HG03103 (cell line): ENCODE measurements around the gene KRTAP9-6.
"Not testable (repeated sequence)": the region's sequence is repeated elsewhere in the genome, so short reads cannot be mapped to it uniquely, and the experiment has no call there.

Experiments
- ATAC-seq: cut with Tn5 transposase; IDR thresholded peaks from one replicate; pipeline ENCODE4 v1.9.1; 2021; ENCODE audit warnings: low read depth; ENCODE audit not compliant: unreplicated experiment

The KRTAP9-6 gene

DNA sequence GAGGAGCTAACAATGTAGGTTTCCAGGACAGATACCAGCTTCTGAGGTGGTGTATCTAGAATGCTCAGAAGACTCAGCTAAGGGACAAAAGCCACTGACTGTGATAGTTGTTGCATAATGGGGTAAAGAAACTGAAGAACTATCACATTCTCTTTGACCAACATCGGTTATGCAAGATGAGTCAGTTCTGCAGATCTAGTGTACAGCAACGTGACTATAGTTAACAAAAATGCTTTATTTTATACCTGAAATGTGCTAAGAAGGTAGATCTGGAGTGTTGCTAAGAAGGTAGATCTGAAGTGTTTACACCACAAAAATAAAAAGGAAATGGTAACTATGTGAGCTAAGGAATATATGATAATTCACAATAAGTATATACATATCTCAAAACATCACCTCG, 2.5 kb downstream of the KRTAP9-6 start:
- no peak for ATAC-seq

DNA sequence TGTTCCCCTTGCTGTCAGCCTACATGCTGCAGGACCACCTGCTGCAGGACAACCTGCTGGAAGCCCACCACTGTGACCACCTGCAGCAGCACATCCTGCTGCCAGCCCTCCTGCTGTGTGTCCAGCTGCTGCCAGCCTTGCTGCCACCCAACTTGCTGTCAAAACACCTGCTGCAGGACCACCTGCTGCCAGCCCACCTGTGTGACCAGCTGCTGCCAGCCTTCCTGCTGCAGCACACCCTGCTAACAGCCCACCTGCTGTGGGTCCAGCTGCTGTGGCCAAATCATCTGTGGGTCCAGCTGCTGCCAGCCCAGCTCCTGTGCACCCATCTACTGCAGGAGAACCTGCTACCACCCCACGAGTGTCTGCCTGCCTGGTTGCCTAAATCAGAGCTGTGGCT, 6.1 kb downstream of the KRTAP9-6 start:
- ATAC-seq = not testable (repeated sequence)

DNA sequence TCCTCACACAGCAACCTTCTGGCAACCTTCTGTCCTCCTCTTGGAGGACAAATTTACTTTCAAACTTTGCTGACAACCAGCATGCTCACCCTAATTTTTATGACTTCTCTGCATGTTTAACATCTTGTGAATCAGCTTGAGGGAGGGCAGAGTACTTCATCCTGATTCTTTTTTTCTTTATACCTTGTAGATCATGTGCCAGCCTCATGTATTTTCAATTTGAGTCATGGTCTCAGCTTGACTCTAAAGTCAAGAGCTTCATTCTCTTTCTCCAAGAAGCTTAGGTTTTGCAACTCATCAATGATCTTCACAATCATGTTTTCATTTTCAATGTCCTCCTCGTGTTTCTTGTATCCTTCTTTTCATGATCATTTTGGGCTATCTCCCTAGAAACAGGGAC, 6.7 kb downstream of the KRTAP9-6 start:
- ATAC-seq = no peak

DNA sequence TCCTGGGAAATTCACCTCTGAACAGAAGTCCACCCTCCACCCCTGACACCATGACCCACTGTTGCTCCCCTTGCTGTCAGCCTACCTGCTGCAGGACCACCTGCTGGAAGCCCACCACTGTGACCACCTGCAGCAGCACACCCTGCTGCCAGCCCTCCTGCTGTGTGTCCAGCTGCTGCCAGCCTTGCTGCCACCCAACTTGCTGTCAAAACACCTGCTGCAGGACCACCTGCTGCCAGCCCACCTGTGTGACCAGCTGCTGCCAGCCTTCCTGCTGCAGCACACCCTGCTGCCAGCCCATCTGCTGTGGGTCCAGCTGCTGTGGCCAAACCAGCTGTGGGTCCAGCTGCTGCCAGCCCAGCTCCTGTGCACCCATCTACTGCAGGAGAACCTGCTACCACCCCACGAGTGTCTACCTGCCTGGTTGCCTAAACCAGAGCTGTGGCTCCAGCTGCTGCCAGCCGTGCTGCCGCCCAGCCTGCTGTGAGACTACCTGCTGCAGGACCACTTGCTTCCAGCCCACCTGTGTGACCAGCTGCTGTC, 10.5 kb downstream of the KRTAP9-6 start, which contains the start of gene KRTAP9-7:
KRTAP9-7 (plus strand) TSS at position 51 of the 543 bp plus-strand sequence; CDS start at position 51, 0 bp downstream.
- not testable (repeated sequence) for ATAC-seq

DNA sequence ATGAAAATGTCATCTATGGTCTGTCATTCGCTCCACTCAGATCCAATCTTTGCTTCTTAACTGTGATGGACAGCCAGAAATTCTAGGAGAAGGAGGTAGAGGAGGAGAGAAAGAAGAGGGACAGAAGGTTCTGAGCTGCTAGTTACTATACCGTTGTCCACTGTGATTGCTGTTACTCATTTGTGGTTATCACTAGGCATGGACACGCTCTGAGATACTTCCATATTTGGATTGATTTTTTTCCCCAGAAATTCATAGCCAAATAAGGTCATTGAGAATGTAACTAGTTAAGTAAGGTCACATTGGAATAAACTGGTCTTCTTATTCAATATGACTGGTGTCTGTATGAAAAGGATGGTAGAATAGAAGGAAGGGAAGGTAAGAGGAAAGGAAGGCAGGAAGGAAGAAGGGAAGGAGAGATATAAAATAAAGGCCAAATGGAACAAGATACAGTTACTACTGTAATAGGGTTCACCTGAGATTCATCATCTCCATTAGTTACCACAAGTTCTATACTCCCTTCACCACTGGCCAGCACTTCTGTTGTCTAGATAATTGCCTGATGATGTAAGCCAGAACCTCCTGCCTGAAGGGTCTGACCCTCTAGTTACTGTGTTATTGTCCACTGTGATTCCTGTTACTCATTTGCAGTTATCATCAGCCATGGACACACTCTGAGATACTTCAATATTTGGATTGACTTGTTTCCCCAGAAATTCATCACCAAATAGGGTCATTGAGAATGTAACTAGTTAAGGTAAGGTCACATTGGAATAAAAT, 13.2 kb downstream of the KRTAP9-6 start:
- no peak for ATAC-seq

DNA sequence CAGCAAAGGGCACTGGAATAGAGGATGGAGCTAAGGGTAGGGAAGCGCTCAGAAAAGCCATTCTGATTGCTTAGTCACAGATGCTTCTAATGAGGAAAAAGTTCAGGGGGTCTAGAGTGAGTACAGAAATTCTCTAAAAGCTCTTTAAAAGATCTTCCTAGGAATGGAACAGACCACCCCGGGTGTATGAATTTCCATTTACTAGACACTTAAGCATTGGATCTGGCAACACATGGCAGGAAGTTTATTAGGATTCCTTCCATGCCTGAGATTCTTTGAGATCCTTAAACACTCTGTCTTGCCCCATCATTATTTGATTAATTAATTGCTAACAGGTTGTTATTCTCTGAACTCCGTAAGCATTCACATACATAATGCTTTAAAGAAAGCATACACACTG, 18.9 kb downstream of the KRTAP9-6 start:
- no peak for ATAC-seq

DNA sequence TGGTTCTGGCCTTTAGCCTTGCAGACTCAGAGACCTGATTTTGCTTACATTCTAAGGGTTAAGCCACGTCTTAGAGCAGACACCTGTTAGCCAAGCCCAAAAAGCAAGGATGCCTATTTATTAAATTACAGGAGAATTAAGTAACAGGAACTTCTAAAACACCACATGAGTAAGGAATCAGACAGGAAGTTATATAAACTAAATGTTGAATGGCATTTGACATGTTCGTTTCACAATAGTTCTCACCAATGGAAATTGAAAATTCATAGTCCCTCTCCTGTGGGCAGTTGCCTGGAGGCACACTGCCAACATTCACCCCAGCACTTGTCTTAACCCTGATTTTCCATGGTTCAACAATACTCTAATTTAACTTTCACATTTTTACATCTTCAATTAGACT, 19.4 kb downstream of the KRTAP9-6 start:
- ATAC-seq = no peak

DNA sequence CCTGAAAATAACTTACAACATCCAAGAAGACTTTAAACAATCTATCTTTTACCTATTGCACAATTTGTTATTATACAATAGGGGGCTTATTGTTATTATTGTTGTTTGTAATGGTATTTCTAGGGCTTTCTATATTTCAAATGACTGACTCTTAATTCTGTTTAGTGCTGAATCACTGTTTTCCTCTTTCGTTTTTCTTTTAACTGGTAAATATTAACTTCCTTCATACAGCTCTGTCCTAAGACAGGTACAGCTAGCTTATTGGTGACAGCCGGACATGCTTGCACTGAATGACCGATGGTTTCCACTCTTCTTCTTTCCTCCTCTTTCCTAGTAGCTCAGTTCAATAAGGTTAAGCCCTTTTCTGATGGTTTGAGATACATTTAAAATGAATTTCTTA, 21.9 kb downstream of the KRTAP9-6 start:
- no peak for ATAC-seq

DNA sequence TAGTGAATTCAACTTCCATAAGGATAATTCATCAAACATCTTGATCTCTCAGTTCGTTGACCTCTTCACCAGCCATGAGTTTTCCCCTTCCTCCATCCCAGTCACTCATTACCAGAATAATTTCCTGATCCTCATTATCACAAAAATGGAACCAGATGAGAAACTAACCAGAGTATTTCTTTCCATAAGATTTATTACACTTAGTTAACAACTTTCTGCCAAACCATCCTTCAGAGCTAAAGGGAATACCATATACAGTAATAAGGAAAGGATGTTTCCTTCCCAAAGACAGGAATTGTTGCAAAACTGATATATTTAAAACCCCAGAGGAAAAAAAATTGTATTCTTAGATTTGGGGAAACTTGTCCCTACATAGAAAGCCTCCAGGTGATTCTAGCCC, 28.8 kb downstream of the KRTAP9-6 start:
- ATAC-seq = no peak

DNA sequence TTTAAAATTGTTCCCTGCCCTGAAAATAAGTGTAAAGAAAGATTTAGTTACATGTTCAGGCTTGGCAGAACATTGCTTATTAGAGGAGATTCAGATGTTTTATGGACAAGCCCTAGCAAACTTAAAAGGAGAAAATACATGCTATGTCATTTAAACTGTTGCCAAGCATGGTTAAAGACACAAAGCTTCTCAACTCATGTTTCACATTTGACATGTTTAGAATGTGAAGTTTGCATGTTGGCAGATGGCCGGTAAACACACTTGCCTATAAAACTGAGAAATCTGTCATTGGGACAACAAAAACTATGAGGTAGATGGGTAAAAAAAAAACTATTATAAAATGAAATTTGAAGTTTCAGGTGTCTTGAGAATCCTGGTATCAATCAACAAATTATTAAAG, 31.7 kb downstream of the KRTAP9-6 start:
- no peak for ATAC-seq

DNA sequence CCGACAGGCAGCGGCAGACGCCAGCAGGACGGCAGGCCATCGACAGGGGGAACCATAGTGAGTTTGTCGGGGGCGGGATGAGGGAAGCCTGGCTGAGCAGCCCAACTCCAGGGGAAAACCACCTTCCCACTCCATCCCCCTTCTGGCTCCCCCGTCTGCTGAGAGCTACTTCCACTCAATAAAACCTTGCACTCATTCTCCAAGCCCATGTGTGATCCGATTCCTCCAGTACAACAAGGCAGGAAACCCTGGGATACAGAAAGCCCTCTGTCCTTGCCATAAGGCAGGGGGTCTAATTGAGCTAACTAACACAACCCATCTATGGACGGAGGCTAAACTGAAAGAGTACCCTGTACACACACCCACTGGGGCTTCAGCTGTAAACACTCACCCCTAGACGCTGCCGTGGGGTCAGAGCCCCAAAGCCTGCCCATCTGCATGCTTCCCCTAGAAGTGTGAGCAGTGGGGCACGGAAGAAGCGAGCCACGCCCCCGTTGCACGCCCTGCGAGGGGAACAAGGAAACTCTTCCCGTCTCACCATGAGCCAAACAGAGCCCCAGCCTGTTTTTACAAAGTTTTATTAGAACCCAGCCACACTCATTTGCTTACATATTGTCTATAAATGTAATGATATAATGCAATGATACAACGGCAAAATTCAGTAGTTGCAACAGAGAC, 33.4 kb downstream of the KRTAP9-6 start:
- no peak for ATAC-seq

DNA sequence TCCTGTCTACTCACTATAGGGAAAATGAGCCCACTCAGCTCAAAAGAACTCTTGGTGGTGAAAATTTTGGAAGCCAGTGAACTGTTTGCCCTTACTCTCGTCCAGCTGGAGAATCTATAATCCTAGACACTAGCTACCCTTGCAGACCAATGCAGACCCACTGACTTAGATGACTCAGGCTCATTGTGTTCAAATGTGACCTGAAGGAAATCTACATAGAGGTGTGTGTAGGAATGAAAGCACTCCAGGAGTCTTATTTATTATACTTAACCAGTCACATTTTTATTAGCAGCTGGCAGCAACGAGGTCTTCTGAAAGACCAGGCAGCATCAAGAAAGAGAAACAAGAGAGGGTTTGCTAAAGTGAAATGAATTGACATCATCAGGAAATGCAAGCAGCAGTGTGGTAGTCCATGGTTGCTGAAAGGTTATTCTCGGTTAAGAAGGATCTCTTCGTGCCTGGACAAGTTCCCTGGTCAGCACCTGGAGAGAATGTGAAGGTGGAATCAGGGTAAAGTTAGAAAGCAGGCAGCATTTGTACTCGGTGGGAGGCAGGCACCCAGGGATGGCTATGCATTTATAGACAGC, 36.1 kb downstream of the KRTAP9-6 start:
- ATAC-seq = no peak

DNA sequence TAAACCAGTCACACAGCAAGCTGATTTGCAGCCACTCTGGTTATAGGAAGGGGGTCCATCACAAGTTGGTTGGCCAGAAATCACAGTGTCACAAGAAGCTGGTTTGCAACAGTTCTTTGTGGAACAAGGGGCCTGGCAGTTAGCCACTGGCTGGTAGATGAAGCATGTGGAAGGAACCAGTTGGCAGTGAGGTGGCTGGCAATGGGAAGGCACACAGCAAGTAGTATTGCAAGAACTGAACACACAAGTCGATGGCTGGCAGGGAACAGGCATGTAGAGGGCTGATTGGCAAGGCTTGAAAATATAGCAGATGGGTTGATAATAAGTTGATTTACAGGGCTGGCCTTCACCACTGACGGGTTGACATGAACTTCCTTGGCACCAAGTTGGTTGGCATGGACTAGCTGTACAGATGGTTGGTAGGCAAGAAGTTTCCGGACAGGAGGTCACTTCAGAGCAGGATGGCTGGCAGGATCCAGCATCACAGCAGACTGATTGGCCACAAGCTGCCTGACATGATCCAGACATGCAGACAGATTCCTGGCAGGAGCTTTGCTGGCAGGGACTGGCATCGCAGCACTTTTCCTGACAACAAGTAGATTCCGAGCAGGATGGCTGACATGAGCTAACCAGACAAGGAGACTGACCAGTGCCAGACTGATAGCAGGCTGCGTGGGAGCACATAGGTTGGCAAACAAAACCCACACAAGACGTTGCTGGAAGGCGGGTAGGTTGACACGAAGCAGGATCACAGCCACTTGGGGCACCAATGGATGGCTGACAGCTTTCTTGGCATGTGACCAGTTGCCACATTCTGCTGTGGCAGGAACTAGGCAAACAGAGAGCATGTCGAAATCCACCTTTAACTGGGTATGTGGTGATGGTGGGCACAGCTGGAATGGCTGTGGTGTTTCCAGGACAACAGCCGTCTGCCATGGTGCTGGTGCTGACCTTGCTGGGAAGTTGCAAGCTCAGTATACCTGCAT, 37.0 kb downstream of the KRTAP9-6 start, which contains the start of gene KRTAP29-1:
KRTAP29-1 (minus strand) TSS at position 936 of the 986 bp plus-strand sequence; CDS start at position 936, 0 bp downstream.
- no peak for ATAC-seq

DNA sequence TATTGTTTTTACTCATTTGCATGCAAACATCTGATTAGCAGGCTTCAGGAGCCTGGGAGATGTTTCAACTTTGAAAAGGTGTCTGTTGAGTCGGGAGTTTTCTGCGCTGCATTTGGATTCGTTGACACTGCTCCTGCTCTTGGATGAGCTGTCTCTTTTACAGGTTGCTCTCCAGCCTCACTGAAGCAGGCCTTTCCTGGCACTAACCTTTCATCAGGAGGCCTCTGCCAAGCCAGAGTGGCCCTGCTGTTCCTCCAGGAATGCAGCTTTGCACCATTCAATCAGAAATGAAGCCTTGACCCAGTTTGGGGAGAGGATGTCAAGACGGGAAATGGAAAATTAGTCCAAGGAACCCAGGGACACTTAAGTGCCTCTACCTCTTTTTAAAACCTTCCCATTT, 37.8 kb downstream of the KRTAP9-6 start:
- no peak for ATAC-seq

DNA sequence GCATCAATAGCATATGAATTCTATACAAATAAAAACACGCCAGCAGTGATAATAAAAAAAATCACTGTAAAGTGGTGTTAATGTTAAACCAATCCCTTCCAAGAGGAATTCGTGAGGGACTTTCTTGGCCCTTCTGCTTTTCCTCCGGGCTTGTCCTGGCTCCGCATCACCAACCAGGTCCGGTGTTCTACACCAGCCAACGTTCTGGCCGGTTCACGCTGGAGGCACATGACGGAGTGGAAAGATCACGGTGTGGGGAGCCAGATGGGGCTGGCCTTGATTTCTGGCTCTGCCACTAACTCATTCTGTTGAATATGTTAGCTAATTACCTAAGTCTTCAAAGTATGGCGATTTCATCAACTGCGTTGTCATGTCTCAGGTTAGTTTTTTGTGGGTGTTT, 38.9 kb downstream of the KRTAP9-6 start:
- ATAC-seq = no peak

DNA sequence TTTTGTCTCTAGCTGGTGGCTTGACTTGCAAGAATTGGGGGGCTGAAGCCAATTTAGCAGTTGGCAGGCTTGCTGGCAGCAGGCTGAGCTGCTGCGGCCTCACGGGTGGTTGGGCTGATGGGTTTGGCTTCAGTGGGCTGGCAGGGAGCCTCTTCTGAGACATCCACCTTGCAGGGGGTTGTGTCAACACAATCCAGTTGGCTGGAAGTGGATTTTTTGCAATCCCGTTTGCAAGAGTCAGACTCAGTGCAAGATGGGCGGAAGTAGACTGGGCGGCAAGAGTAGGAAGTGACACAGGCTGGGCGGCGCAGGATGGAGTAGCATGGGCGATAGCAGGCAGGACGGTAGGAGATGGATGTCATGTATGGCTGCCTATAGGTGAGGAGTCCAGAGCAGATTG, 42.5 kb downstream of the KRTAP9-6 start:
- no peak for ATAC-seq

DNA sequence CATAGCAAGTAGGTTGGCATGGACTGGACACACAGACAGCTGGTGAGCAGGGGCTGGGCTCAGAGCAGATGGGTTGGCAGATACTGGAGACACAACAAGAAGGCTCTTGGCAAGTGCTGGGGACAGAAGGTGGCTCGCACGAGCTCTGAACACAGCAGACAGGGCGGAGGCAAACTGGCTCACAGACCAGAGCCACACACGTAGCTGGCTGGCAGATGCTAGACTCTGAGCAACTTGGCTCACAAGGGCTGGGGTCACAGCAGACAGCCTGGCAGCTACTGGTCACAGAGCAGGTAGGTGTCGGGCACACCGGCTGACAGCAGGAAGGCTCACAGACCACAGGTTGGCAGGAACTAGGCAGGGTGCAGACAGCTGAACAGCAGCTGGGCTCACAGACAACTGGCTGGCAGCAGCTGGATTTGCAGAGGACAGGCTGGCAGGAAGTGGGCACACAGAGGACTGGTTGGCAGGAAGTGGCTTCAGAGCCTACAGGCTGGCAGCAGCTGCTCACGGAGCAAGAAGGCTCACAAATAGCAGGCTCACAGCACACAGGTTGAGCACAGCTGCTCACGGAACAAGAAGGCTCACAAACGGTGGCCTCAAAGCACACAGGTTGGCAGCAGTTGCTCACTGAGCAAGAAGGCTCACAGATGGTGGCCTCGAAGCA, 43.2 kb downstream of the KRTAP9-6 start:
- ATAC-seq = no peak

DNA sequence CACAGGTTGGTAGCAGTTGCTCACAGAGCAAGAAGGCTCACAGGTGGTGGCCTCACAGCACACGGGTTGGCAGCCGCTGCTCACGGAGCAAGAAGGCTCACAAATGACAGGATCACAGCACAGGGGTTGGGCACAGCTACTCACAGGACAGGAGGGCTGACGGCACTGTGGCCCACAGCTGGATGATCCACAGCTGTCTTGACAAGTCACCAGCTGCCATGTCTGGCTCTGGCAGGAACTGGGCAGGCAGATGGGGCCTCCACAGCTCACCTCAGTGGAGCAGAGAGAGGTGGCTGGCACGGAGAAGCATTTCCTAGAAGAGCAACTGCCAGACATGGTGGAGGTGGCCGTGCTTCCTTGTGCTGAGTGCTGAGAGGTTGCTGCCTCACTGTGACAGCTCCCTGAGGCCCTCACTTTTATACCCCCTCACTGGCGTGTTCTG, 43.8 kb downstream of the KRTAP9-6 start, which contains the start of gene KRTAP16-1:
KRTAP16-1 (minus strand) TSS at position 392 of the 442 bp plus-strand sequence; CDS start at position 336, 56 bp downstream.
- ATAC-seq = no peak

DNA sequence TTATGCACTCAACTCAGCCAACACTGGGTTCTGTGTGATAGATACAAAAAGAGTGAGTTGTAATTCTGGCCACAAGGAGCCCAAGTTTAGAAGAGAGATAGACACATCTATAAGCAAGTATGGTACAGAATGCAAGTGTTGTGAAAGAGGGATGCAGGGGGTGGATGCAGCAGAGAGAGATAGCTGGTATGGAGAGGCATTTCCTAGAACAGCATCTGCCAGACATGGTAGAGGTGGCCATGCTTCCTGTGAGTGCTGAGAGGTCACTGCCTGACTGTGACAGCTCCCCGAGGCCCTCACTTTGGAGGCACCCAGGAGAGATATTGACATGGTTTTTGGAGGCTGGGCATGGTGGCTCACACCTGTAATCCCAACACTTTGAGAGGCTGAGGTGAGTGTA, 45.9 kb downstream of the KRTAP9-6 start:
- no peak for ATAC-seq
